ENCODE results near the gene CMSS1. TPM values are rescaled to one million over a fixed set of nuclear protein-coding genes. Genes with fewer than 3 reads are reported as not detected.

The CMSS1 gene
- total RNA-seq, 1 experiment from 2014 or later = 64.1 TPM

GRCh38 chr3:100063929-100064461, 246.3 kb downstream of the CMSS1 start:
- no peak overlapping the region for H3K4me3 ChIP-seq (replicated peaks in 1 of 2; ENCODE audit: low read depth in 1 of 2, low read length in 2 of 2)
- H3K9me2 ChIP-seq (ENCODE audit: insufficient read depth) = no peaks in the 10 kb centered on the region
- TF ChIP-seq SP1 (IDR thresholded peaks at IDR 0.05; ENCODE audit: low read depth) (no peak), CEBPB (IDR thresholded peaks at IDR 0.05; ENCODE audit: low read depth) (no peak), ZFX (IDR thresholded peaks at IDR 0.05) (no peak), EZH2phosphoT487 (IDR thresholded peaks at IDR 0.05; ENCODE audit: borderline replicate concordance) (no peak), POLR2AphosphoS5 (IDR thresholded peaks at IDR 0.05; ENCODE audit: low read depth, low read length) (no peak), ELF1 (IDR thresholded peaks at IDR 0.05; ENCODE audit: borderline replicate concordance, low read depth) (no peak), JUND (IDR thresholded peaks at IDR 0.05) (no peak), ATF3 (IDR thresholded peaks at IDR 0.05) (no peak), FOSL1 (IDR thresholded peaks at IDR 0.05; ENCODE audit: low read depth) (no peak), REST (IDR thresholded peaks at IDR 0.05; ENCODE audit: low read depth) (no peak), SIN3A (IDR thresholded peaks at IDR 0.05; ENCODE audit: low read depth) (no peak), YY1 (IDR thresholded peaks at IDR 0.05; ENCODE audit: extremely low read depth, insufficient replicate concordance, low read depth, low read length) (no peak), CTCF (IDR thresholded peaks at IDR 0.05 in 2 of 3, conservative IDR thresholded peaks at IDR 0.05 in 1 of 3; ENCODE audit: borderline replicate concordance in 1 of 3, insufficient read depth in 1 of 3, low read depth in 2 of 3, low read length in 2 of 3) (no peak), TCF7L2 (IDR thresholded peaks at IDR 0.05; ENCODE audit: borderline replicate concordance, extremely low read depth, insufficient read depth, insufficient read length) (no peak), CBX3 (IDR thresholded peaks at IDR 0.05; ENCODE audit: low read depth) (no peak), SRF (IDR thresholded peaks at IDR 0.05; ENCODE audit: low read depth) (no peak), MAX (IDR thresholded peaks at IDR 0.05) (no peak)
- intact Hi-C loops (cut with micrococcal nuclease) = no loop called here
- H3K4me1 ChIP-seq (ENCODE audit: control insufficient read depth in 1 of 2, insufficient read depth in 2 of 2, low read length in 2 of 2) = peaks cover 0 to 2% of the 10 kb centered on the region in 2 experiments; a peak in 1 of 4 replicates
- ATAC-seq (no peak), DNase-seq (ENCODE audit: low read depth, low spot score) (no peak)
- H3K9ac ChIP-seq (ENCODE audit: low read length) = no peak overlapping the region
- no peaks in the 10 kb centered on the region for H3K27me3 ChIP-seq (ENCODE audit: insufficient read depth, low read length)
- ChIA-PET CTCF (no interaction called here), RAD21 (ENCODE audit: low non-redundant PET in 1 of 2, low total read pairs in 2 of 2, uncharacterized antibody in 2 of 2, unreplicated experiment in 2 of 2) (no interaction called here), POLR2A (no interaction called here)
- H3K36me3 ChIP-seq (ENCODE audit: control insufficient read depth in 1 of 2, insufficient read depth in 2 of 2, low read length in 2 of 2) = no peaks in the 10 kb centered on the region
- H3K79me2 ChIP-seq (ENCODE audit: insufficient read depth, low read length) = no peaks in the 10 kb centered on the region
- no peaks in the 10 kb centered on the region; the same call in 1 of the 2 replicates for H4K20me1 ChIP-seq (ENCODE audit: insufficient read depth)
- no TSS peak for BruUV-seq (replicated peaks)
- no peaks in the 10 kb centered on the region for H3K9me3 ChIP-seq (ENCODE audit: control insufficient read depth in 1 of 2, insufficient read depth in 1 of 2, low read depth in 1 of 2, low read length in 2 of 2)
- no peak overlapping the region for H2AFZ ChIP-seq (ENCODE audit: low read depth, low read length, poor library complexity, severe bottlenecking)
- H3K27ac ChIP-seq (ENCODE audit: low read depth, low read length) = no peak overlapping the region
- no peak overlapping the region for H3K4me2 ChIP-seq (ENCODE audit: low read length)
